HepG2 (cell line): ENCODE measurements around the gene RBM19. TPM values are rescaled to one million over a fixed set of nuclear protein-coding genes. Genes with fewer than 3 reads are reported as not detected.

Source experiments
- BATF2 ChIP-seq: sonication (generic); formaldehyde crosslinking; IDR thresholded peaks from 2 replicates; pipeline ENCODE4 v1.8.0; 2022; ENCODE audit warnings: mild to moderate bottlenecking, missing genetic modification reagents, moderate library complexity
- CCAR2 ChIP-seq: fragments of 200-400 bp; formaldehyde crosslinking; optimal IDR thresholded peaks from 2 replicates; pipeline ENCODE3; 2018; ENCODE audit warnings: low read depth, mild to moderate bottlenecking, low read length, moderate library complexity
- EZH2 ChIP-seq: conservative IDR thresholded peaks from 2 replicates; pipeline ENCODE4 v1.6.1; 2012; ENCODE audit warnings: mild to moderate bottlenecking, low read depth, low read length, moderate library complexity
- FOXP4 ChIP-seq: sonication (generic); formaldehyde crosslinking; IDR thresholded peaks from 2 replicates; pipeline ENCODE4 v1.4.0; 2020; ENCODE audit warnings: missing genetic modification reagents
- HOXA3 ChIP-seq: sonication (generic); formaldehyde crosslinking; IDR thresholded peaks from 2 replicates; pipeline ENCODE4 v1.5.0; 2020; ENCODE audit warnings: missing genetic modification reagents
- KLF6 ChIP-seq: IDR thresholded peaks from 2 replicates; pipeline ENCODE4 v1.8.0; 2016; ENCODE audit warnings: missing biosample characterization, missing genetic modification reagents
- MLXIP ChIP-seq: sonication (generic); formaldehyde crosslinking; IDR thresholded peaks from 2 replicates; pipeline ENCODE4 v1.9.0; 2021; ENCODE audit warnings: missing genetic modification reagents, borderline replicate concordance
- MNT ChIP-seq: fragments of 450-650 bp; IDR thresholded peaks from 2 replicates; pipeline ENCODE4 v1.6.1; 2016
- MTF1 ChIP-seq: sonication (generic); formaldehyde crosslinking; IDR thresholded peaks from 2 replicates; pipeline ENCODE4 v1.5.0; 2020; ENCODE audit warnings: missing genetic modification reagents
- NFKB2 ChIP-seq: sonication (generic); formaldehyde crosslinking; IDR thresholded peaks from 2 replicates; pipeline ENCODE4 v1.4.0; 2020; ENCODE audit warnings: missing genetic modification reagents, borderline replicate concordance
- NR2C2 ChIP-seq: sonication (generic); formaldehyde crosslinking; IDR thresholded peaks from 2 replicates; pipeline ENCODE4 v1.4.0; 2020; ENCODE audit warnings: missing genetic modification reagents, mild to moderate bottlenecking, moderate library complexity, borderline replicate concordance
- NR2F6 ChIP-seq, 2 experiments: IDR thresholded peaks; 2 replicates each; pipeline ENCODE4 v1.6.1; 2016; ENCODE audit warnings: antibody characterized with exemption in 1 of 2, mild to moderate bottlenecking in 1 of 2
- SOX13 ChIP-seq, 3 experiments: fragments of 450-650 bp in 1 of 3; sonication (generic) in 1 of 3; formaldehyde crosslinking in 1 of 3; IDR thresholded peaks in 2 of 3; conservative IDR thresholded peaks in 1 of 3; 2 replicates each; pipeline versions ENCODE4 v1.5.0 to v1.6.1; 2016 to 2020; ENCODE audit warnings: antibody characterized with exemption in 1 of 3, mild to moderate bottlenecking in 1 of 3, missing compliant biosample characterization in 1 of 3, missing genetic modification reagents in 1 of 3, moderate library complexity in 1 of 3
- ZFP90 ChIP-seq: sonication (generic); formaldehyde crosslinking; IDR thresholded peaks from 2 replicates; pipeline ENCODE4 v1.8.0; 2022; ENCODE audit warnings: missing genetic modification reagents, mild to moderate bottlenecking, inconsistent platforms, borderline replicate concordance
- ZNF160 ChIP-seq: sonication (generic); formaldehyde crosslinking; IDR thresholded peaks from 2 replicates; pipeline ENCODE4 v1.8.0; 2022; ENCODE audit warnings: mild to moderate bottlenecking, inconsistent platforms, missing genetic modification reagents
- ZNF234 ChIP-seq: sonication (generic); formaldehyde crosslinking; conservative IDR thresholded peaks from 2 replicates; pipeline ENCODE4 v1.5.1; 2020; ENCODE audit warnings: mild to moderate bottlenecking, missing genetic modification reagents
- ZNF710 ChIP-seq: sonication (generic); formaldehyde crosslinking; IDR thresholded peaks from 2 replicates; pipeline ENCODE4 v1.5.0; 2020; ENCODE audit warnings: mild to moderate bottlenecking, missing genetic modification reagents, borderline replicate concordance
- ZNF747 ChIP-seq: sonication (generic); formaldehyde crosslinking; IDR thresholded peaks from 2 replicates; pipeline ENCODE4 v1.8.1; 2023; ENCODE audit warnings: missing genetic modification reagents, mild to moderate bottlenecking, borderline replicate concordance
- ZNF792 ChIP-seq: IDR thresholded peaks from 2 replicates; pipeline ENCODE4 v1.6.1; 2016
- ZSCAN21 ChIP-seq: sonication (generic); formaldehyde crosslinking; IDR thresholded peaks from 2 replicates; pipeline ENCODE4 v1.8.0; 2022; ENCODE audit warnings: mild to moderate bottlenecking, missing genetic modification reagents, moderate library complexity, borderline replicate concordance
- polyA plus RNA-seq, 8 experiments: library from polyadenylated mRNA; depleted of rRNA in 3 of 8; stranded (reverse) in 7 of 8; unstranded in 1 of 8; fragments of >200 nt; fragmentation: Illumina TruSeq in 4 of 8; extraction: Trizol in 4 of 8; gene quantifications; 2 replicates each; pipeline versions ENCODE4 v1.2.1 to v1.2.3, GENCODE V29; 2011 to 2016; ENCODE audit warnings: low read depth in 4 of 8, missing spikeins in 1 of 8, mixed read lengths in 1 of 8; ENCODE audit not compliant: insufficient read depth in 1 of 8
- total RNA-seq, 5 experiments: library from RNA; depleted of rRNA; stranded (reverse); fragments of >200 nt; fragmentation: Illumina TruSeq; extraction: Trizol; gene quantifications; 2 replicates each; pipeline ENCODE4 v1.2.3, GENCODE V29; 2016; ENCODE audit warnings: low read depth in 1 of 5

Gene RBM19
- total and polyA plus RNA-seq, 2 of the 13 experiments (the other 11 are each of a cell fraction or from before 2014, with no cell fraction given): 19.3 to 32.2 TPM

- TF ChIP-seq HOXA3 (CRISPR knock-in tag) (peak; percentile 91), BATF2 (0 out of 2 replicates have a peak, but pooled peaks have one; percentile 57), ZFP90 (CRISPR knock-in tag) (no peak), ZNF747 (CRISPR knock-in tag) (peak; percentile 95), NR2C2 (peak; percentile 97), CCAR2 (no peak), ZNF160 (CRISPR knock-in tag) (0 out of 2 replicates have a peak, but pooled peaks have one; percentile 24), FOXP4 (CRISPR knock-in tag) (peak; percentile 98), SOX13 (IDR thresholded peaks at IDR 0.05) (0 out of 2 replicates have a peak, but pooled peaks have one; percentile 47), SOX13 (CRISPR knock-in tag; conservative IDR thresholded peaks at IDR 0.05 in 1 of 2, IDR thresholded peaks at IDR 0.05 in 1 of 2) (peak in 1 of 2 experiments; percentile 89; a peak in 2 of 4 replicates), ZSCAN21 (peak; percentile 79; the same call in 1 of the 2 replicates), ZNF792 (CRISPR knock-in tag) (peak; percentile 86; the same call in 1 of the 2 replicates), KLF6 (CRISPR knock-in tag) (peak; percentile 76; the same call in 1 of the 2 replicates), MLXIP (CRISPR knock-in tag) (no peak), MNT (peak; percentile 39; the same call in 1 of the 2 replicates), NFKB2 (CRISPR knock-in tag) (0 out of 2 replicates have a peak, but pooled peaks have one; percentile 57), MTF1 (CRISPR knock-in tag) (no peak), ZNF234 (no peak), ZNF710 (CRISPR knock-in tag) (peak; percentile 90; the same call in 1 of the 2 replicates), EZH2 (no peak), NR2F6 (IDR thresholded peaks at IDR 0.05) (peak; percentile 98), NR2F6 (CRISPR knock-in tag; IDR thresholded peaks at IDR 0.05) (peak; percentile 99)
Measured at GRCh38 chr12:113770389-113770865, 195.7 kb downstream of the RBM19 start (continued).
